HG03354 (cell line): Measurements from ENCODE around the gene ARSJ.
"Not testable (repeated sequence)": the region's sequence is repeated elsewhere in the genome, so short reads cannot be mapped to it uniquely, and the experiment has no call there.

Source experiments
- ATAC-seq: cut with Tn5 transposase; IDR thresholded peaks from one replicate; pipeline ENCODE4 v1.9.1; 2021; ENCODE audit warnings: mild to moderate bottlenecking; ENCODE audit not compliant: unreplicated experiment, poor library complexity, severe bottlenecking

ARSJ gene

DNA sequence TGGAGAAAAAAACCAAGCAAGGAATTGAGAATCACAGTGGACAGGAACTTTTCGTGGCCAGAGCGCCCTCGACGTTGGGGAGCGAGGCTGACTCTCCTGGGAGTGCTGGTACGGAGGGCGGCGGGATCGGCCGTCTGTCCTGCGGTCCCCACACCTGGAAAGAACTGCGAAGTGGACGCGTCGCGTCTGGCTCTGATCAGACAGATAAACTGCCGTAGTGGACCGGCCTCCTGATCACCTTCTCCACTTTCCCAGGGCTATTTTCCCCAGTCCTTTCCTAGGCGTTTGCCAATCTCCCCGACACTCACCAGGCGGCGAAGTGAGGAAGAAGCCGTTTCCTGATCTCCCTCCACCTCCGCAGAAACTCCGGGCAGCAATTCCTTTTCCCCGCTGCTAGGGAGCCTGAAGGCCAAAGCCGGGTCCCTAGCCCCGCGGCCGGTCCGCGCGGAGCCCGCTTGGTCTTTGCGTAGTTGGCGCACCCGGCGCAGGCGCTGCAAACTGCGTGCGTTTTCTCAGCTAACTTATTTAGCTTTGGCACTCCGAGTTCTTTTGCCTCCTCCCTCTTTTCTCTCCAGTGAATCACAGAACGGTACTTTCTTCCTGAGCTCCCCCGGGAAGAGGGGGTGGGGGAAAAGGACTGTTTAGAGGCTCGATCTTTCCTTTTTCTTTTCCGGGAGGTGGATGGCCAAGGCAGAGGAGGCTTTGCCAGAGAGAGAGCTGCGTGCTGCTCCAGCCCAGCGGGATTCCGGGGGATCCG, at the start of gene ARSJ:
Gene ARSJ (minus strand): TSS at position 500 of the 757 bp plus-strand sequence. CDS start 813 bp downstream, outside the sequence.
- ATAC-seq, result peak; percentile 61

- ATAC-seq, result no peak
These were observed 48.6 kb upstream of the ARSJ start for GRCh38 chr4:114028071-114028470.

DNA sequence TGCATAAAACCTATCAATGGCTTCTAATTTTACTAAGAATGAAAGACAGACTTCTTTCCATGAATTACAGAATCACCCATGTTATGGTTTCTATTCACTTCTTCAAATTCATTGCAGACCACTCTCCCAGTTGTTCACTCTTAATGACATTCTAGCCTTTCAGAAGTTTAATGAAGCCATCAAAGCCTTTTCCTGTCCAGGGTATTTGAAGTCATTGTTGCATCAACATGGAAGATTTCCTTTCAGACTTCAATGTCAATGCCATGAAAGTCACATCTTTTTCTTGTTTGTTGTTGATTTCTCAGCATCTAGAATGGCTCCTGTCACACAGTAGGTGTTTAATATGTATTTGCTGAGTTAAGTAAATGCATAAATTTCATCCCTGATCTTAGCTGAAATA, 48.1 kb upstream of the ARSJ start:
- no peak for ATAC-seq

DNA sequence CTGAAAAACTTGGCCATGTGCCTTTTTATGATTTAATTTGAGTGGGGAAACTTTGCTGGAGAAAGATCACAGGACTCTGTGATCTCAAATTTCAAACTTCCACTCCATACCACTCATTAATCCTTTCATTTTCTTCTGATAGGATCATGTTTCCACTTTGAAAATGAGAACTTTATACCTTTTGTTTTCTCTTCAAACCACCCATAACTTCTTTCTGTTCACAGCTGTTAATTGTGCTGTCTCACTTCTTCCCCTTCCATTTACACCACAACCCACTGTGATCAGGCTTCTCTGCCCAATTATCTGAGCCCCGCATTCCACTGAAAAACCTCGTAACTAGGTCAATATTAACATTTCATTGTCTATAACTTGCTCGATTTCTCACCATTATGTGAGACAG, 47.0 kb upstream of the ARSJ start:
- no peak for ATAC-seq

DNA sequence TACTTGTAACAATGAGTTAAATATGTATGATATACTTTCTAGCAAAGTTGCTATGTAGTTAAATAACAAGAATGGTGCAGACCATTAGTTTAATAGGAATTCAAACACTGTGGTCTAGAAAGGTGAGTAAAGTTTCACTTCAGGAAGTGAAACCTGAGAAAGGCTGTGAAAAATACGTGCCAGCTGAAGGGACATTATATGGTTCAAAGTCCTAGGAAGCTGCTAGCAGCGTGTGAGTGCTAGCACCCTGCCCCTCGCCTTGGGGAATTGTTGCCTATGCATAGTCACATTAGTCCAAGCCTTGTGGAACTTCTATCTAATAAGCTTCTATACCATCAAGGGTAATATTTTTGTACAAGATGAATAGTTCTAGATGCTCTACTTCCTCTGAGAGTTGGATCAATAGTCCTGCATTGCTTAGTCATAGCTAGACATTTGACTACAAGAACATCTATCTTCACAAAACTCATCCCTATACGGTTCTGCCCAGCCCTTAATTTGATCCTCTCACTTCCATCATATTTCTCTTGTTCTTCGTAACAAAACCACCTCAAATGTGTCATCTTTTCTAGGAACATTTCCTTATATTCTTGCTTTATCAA, 45.8 kb upstream of the ARSJ start:
- peak; percentile 89 for ATAC-seq

- no peak for ATAC-seq
These were observed 42.0 kb upstream of the ARSJ start for GRCh38 chr4:114021451-114021850.

GRCh38 chr4:114019969-114020358, 40.5 kb upstream of the ARSJ start:
- ATAC-seq, result no peak

DNA sequence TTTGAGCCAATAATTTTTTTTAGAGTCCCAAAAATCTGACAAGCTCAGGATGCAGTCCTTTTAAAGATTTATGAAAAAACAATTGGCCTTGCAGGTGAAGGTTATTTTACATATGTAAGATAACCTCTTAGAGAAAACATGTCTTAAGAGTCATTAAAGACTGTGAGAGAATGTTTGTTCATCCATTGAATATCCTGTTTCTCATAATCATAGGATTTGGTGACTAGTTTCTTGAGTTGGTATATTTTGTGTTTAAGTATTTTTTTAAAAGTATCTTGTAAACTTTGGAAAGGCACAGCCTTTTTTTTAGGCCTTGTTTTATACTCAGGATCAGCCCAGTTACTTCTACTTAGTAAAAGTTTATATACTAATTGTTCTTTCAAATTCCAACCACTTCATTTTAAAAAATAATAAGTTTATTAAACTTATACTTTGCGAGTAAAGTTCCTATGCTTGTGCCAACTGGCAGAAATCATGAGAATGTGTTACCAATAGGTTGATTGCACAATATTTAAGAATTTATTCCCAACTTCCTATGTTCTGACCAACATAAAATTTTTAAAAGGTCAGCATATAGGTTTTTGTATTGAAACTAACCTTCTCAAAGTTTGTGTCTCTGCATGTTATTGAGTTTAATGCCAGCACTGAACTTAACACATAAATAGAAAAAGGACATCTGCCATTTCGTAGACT, 40.0 kb upstream of the ARSJ start:
- ATAC-seq, result no peak

DNA sequence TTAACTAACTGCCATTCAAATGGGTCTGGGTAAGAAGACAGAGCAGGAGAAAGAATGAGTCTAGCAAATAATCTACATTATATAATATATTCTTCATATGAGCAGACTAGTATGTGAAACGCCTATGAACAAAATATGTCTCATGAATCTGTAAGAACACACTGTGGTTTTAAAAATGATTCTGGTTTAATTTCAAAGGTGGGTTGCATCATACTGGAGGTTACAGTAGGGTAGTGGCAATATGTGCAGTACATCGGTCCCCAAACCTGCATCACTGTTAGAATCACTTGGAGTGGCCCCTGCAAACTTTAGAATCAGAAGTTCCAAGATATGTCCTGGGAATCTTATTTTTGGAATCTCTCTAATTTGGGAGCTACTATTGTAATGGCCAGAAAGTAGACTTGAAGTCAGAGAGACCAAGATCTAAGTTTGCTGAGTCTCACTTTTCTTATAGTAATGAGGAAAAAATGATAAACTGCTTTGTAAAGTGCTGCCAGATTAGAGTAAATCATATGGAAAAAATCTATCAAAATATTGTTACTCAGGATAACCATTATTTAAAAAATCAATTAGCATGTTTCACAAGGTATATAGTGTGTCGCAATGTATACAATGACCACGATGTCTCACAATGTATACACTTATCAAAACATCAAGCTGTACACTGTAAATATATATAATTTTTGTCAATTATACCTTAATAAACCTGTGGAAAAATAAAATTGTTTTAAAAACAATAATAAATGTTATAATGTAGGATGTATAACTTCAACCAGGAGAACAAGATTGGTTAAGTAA, 37.9 kb upstream of the ARSJ start:
- ATAC-seq, result no peak

- no peak for ATAC-seq
These were observed 36.0 kb upstream of the ARSJ start for GRCh38 chr4:114015444-114015899.

DNA sequence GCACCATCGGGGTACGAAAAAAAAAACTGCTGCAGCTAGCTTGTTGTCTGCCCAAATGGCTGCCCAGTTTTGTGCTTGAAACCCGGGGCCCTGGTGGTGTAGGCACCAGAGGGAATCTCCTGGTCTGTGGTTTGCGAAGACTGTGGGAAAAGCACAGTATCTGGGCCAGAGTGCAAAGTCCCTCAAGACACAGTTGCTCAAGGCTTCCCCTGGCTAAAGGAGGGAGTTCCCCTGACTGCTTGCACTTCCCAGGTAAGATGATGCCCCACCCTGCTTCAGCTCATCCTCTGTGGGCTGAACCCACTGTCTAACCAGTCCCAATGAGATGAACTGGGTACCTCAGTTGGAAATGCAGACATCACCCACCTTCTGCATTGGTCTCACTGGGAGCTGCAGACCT, 33.8 kb upstream of the ARSJ start:
- ATAC-seq, result not testable (repeated sequence)

GRCh38 chr4:114012749-114013148, 33.3 kb upstream of the ARSJ start:
- no peak for ATAC-seq

DNA sequence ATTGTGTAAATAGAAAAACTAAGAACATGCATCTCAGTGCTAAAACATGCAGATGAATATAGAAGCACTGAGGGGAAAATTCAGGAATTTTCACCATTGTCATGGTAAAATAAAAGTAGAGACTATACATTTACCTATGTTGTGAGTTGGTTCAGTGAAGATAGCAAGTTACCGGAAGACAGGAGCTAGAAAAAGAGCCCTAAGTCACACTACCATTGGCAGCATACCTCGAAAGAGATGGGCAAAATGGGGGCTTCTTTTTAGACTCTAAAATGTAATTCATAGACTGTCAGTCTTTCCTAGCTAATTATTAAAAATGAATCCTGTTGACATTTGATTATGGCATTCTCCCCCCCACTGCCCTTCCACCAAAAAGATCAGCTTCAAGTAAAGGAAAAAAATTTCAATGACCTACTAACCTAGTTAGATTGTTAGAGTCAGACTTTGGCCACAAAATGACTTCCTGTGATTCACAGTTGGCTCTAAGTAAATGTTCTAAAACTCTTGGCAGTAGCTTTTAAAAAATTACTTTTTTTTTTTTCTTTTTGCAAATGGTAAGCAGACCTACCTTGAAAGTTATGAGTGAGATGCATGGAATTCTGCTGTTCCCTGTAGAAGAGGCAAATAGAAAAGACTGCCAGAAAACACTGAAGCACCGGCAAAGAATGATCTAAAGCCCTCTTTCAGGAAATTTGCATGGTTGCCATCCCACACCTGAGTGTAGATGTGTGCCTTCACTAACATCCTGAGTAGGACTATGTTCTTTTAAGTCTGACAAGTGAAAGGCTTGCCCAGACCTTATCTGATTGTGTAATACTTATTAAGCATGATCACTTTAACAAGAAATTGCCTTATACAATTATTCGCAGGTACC, 26.4 kb upstream of the ARSJ start:
- no peak for ATAC-seq

DNA sequence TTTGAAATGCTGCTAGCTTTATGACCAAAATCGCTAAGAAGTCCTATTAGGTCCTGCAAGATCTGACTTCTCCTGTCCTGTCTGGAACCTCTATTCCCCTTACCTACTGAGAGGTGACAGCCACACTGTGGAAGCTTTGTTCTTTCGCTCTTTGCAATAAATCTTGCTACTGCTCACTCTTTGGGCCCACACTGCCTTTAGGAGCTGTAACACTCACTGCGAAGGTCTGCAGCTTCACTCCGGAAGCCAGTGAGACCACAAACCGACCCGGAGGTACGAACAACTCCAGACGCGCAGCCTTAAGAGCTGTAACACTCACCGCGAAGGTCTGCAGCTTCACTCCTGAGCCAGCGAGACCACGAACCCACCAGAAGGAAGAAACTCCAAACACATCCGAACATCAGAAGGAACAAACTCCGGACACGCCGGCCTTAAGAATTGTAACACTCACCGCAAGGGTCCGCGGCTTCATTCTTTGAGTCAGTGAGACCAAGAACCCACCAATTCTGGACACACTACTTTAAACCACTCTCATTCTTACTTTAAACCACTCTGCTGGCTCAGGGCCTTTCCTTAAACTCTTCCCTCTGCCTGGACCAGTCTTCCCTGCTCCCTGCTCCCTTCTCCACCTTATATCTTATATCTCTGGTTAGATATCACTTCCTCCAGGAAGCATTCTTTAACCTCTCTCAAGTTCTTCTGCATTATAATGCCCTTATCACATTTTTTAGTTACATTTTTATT, 25.2 kb upstream of the ARSJ start:
- not testable (repeated sequence) for ATAC-seq

- ATAC-seq, result no peak
These were observed 19.1 kb upstream of the ARSJ start for GRCh38 chr4:113998531-113998930.

GRCh38 chr4:113998079-113998478, 18.6 kb upstream of the ARSJ start:
- ATAC-seq, result no peak

DNA sequence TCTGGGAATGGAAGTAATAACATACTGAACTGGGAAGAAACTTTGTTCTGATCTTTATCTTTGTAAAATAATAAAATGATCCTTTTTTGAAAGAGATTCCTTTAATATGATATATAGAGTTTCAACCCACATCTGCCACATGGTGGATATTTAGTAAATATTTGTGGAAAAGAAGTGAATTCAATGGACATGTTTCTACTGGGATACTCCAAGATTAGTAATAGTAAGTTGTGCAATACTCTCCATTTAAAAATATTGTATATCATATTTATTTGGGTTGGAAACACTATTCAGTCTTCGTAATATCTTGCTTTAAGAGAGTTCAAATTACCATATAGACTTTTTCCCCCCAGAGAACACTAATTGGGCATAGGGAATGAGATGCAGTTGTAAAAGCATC, 17.8 kb upstream of the ARSJ start:
- ATAC-seq, result no peak

DNA sequence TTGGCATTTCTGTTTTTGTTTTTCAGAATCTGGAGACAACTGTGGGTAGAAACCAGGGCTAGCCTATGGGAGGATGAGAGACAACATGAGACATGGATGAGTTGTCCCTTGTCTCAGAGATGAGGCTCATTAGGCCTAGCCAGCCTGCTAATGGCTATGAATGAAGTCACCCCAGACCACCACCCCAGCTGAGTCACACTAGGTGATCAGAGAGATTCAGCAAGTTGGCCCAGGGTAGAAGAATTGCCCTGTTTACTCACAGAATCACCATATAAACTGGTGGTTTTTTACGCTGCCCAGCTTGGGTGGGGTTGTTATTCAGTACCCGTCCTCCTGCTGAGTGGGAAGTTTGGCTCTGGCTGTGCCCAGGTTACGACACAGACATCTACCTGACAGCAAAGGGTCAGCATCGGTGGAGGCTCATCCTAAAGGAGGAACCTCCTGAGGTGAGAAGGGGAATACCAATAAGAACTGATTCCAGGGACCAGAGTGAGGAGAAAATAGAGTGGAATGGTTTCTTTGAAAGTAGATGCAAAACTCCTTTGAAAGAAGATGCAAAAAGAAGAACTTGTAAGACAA, 17.2 kb upstream of the ARSJ start:
- no peak for ATAC-seq
